ENCODE data around the gene DDX20. TPM values are rescaled to one million over a fixed set of nuclear protein-coding genes. Genes with fewer than 3 reads are reported as not detected.

Gene DDX20
- total and polyA plus RNA-seq, 2 of the 8 experiments (the other 6 are each of a cell fraction or from before 2014, with no cell fraction given): 7.5 to 24.7 TPM

DNA sequence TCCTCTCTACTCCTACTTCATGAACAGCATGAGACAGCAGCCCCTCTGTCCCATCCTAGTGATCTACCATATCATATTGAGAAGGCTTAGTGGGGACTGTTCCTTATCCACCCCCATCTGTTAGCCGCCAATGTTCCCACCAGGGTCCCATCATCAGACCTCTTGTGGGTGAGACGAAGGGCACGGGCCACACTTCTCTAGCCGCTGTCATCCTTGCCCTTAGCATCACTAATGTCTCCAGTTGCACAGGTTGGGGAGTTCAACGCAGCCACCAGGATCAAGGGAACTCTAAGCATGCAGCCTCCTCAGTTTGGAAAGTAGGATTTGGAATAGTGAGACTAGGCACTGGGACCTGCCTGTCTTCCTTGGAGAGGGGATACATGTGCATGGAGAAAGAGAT, 36.6 kb upstream of the DDX20 start (continued):
- TF ChIP-seq, protein P1, sequence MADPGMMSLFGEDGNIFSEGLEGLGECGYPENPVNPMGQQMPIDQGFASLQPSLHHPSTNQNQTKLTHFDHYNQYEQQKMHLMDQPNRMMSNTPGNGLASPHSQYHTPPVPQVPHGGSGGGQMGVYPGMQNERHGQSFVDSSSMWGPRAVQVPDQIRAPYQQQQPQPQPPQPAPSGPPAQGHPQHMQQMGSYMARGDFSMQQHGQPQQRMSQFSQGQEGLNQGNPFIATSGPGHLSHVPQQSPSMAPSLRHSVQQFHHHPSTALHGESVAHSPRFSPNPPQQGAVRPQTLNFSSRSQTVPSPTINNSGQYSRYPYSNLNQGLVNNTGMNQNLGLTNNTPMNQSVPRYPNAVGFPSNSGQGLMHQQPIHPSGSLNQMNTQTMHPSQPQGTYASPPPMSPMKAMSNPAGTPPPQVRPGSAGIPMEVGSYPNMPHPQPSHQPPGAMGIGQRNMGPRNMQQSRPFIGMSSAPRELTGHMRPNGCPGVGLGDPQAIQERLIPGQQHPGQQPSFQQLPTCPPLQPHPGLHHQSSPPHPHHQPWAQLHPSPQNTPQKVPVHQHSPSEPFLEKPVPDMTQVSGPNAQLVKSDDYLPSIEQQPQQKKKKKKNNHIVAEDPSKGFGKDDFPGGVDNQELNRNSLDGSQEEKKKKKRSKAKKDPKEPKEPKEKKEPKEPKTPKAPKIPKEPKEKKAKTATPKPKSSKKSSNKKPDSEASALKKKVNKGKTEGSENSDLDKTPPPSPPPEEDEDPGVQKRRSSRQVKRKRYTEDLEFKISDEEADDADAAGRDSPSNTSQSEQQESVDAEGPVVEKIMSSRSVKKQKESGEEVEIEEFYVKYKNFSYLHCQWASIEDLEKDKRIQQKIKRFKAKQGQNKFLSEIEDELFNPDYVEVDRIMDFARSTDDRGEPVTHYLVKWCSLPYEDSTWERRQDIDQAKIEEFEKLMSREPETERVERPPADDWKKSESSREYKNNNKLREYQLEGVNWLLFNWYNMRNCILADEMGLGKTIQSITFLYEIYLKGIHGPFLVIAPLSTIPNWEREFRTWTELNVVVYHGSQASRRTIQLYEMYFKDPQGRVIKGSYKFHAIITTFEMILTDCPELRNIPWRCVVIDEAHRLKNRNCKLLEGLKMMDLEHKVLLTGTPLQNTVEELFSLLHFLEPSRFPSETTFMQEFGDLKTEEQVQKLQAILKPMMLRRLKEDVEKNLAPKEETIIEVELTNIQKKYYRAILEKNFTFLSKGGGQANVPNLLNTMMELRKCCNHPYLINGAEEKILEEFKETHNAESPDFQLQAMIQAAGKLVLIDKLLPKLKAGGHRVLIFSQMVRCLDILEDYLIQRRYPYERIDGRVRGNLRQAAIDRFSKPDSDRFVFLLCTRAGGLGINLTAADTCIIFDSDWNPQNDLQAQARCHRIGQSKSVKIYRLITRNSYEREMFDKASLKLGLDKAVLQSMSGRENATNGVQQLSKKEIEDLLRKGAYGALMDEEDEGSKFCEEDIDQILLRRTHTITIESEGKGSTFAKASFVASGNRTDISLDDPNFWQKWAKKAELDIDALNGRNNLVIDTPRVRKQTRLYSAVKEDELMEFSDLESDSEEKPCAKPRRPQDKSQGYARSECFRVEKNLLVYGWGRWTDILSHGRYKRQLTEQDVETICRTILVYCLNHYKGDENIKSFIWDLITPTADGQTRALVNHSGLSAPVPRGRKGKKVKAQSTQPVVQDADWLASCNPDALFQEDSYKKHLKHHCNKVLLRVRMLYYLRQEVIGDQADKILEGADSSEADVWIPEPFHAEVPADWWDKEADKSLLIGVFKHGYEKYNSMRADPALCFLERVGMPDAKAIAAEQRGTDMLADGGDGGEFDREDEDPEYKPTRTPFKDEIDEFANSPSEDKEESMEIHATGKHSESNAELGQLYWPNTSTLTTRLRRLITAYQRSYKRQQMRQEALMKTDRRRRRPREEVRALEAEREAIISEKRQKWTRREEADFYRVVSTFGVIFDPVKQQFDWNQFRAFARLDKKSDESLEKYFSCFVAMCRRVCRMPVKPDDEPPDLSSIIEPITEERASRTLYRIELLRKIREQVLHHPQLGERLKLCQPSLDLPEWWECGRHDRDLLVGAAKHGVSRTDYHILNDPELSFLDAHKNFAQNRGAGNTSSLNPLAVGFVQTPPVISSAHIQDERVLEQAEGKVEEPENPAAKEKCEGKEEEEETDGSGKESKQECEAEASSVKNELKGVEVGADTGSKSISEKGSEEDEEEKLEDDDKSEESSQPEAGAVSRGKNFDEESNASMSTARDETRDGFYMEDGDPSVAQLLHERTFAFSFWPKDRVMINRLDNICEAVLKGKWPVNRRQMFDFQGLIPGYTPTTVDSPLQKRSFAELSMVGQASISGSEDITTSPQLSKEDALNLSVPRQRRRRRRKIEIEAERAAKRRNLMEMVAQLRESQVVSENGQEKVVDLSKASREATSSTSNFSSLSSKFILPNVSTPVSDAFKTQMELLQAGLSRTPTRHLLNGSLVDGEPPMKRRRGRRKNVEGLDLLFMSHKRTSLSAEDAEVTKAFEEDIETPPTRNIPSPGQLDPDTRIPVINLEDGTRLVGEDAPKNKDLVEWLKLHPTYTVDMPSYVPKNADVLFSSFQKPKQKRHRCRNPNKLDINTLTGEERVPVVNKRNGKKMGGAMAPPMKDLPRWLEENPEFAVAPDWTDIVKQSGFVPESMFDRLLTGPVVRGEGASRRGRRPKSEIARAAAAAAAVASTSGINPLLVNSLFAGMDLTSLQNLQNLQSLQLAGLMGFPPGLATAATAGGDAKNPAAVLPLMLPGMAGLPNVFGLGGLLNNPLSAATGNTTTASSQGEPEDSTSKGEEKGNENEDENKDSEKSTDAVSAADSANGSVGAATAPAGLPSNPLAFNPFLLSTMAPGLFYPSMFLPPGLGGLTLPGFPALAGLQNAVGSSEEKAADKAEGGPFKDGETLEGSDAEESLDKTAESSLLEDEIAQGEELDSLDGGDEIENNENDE (IDR thresholded peaks at IDR 0.05; ENCODE audit: insufficient replicate concordance, low read length): no peak
